H1 (cell line): ENCODE measurements around the gene RPP14. TPM values are rescaled to one million over a fixed set of nuclear protein-coding genes. Genes with fewer than 3 reads are reported as not detected.

ENCODE experiments used
- BACH1 ChIP-seq: IDR thresholded peaks from 2 replicates; pipeline ENCODE4 v1.6.1; 2012; ENCODE audit warnings: low read length, improper control_type of control experiment
- BRCA1 ChIP-seq: IDR thresholded peaks from 2 replicates; pipeline ENCODE4 v1.6.1; 2012; ENCODE audit warnings: low read depth, low read length, improper control_type of control experiment
- CBX8 ChIP-seq: fragments of 300-800, 300-1000 bp; sonication (generic); IDR thresholded peaks from 2 replicates; pipeline ENCODE4 v1.7.1; 2016; ENCODE audit warnings: low read depth, low read length, borderline replicate concordance
- CREB1 ChIP-seq: IDR thresholded peaks from 2 replicates; pipeline ENCODE4 v1.6.1; 2012; ENCODE audit warnings: inconsistent platforms
- EGR1 ChIP-seq: IDR thresholded peaks from 2 replicates; pipeline ENCODE4 v1.6.1; 2011; ENCODE audit warnings: low read depth, low read length, borderline replicate concordance
- EZH2 ChIP-seq: fragments of 200-600 bp; sonication (generic); IDR thresholded peaks from 2 replicates; pipeline ENCODE4 v1.7.1; 2012; ENCODE audit warnings: low read depth, mild to moderate bottlenecking, moderate library complexity, low read length, inconsistent platforms; ENCODE audit not compliant: severe bottlenecking
- GABPA ChIP-seq: IDR thresholded peaks from 2 replicates; pipeline ENCODE4 v1.6.1; 2011; ENCODE audit warnings: mild to moderate bottlenecking, low read length, moderate library complexity, borderline replicate concordance; ENCODE audit not compliant: insufficient read depth
- GTF2F1 ChIP-seq: IDR thresholded peaks from 2 replicates; pipeline ENCODE4 v1.6.1; 2012; ENCODE audit warnings: low read depth, low read length, improper control_type of control experiment, borderline replicate concordance
- KDM5A ChIP-seq: fragments of 200-600 bp; IDR thresholded peaks from 2 replicates; pipeline ENCODE4 v1.7.1; 2012; ENCODE audit warnings: mild to moderate bottlenecking, low read length, inconsistent platforms, mixed read lengths
- PHF8 ChIP-seq: fragments of 200-600 bp; sonication (generic); conservative IDR thresholded peaks from 2 replicates; pipeline ENCODE4 v1.7.1; 2012; ENCODE audit warnings: low read depth, mild to moderate bottlenecking, inconsistent platforms, low read length, moderate library complexity
- POLR2A ChIP-seq, 2 experiments: IDR thresholded peaks; 1 replicate in 1 of 2; 2 replicates in 1 of 2; pipeline ENCODE4 v1.6.1; 2011; ENCODE audit warnings: low read depth in 2 of 2, low read length in 2 of 2, mild to moderate bottlenecking in 2 of 2; ENCODE audit errors: control extremely low read depth in 1 of 2
- POLR2AphosphoS5 ChIP-seq: IDR thresholded peaks from 2 replicates; pipeline ENCODE4 v1.6.1; 2011; ENCODE audit warnings: low read depth, low read length
- RBBP5 ChIP-seq: IDR thresholded peaks from 2 replicates; pipeline ENCODE4 v1.7.1; 2012; ENCODE audit warnings: low read depth, mild to moderate bottlenecking, inconsistent platforms, low read length, moderate library complexity, borderline replicate concordance
- SIN3A ChIP-seq, 2 experiments: IDR thresholded peaks in 1 of 2; conservative IDR thresholded peaks in 1 of 2; 2 replicates each; pipeline ENCODE4 v1.6.1; 2011 to 2012; ENCODE audit warnings: low read length in 2 of 2, improper control_type of control experiment in 1 of 2, low read depth in 1 of 2, mild to moderate bottlenecking in 1 of 2
- SIRT6 ChIP-seq: IDR thresholded peaks from one replicate; pipeline ENCODE4 v1.7.1; 2012; ENCODE audit warnings: low read length, inconsistent platforms
- SIX5 ChIP-seq: IDR thresholded peaks from 2 replicates; pipeline ENCODE4 v1.6.1; 2011; ENCODE audit warnings: mild to moderate bottlenecking, low read depth, low read length
- SP1 ChIP-seq: IDR thresholded peaks from 2 replicates; pipeline ENCODE4 v1.6.1; 2011; ENCODE audit warnings: low read depth, low read length
- SP4 ChIP-seq: IDR thresholded peaks from 2 replicates; pipeline ENCODE4 v1.6.1; 2012; ENCODE audit warnings: low read length, inconsistent platforms
- SRF ChIP-seq: IDR thresholded peaks from 2 replicates; pipeline ENCODE4 v1.6.1; 2011; ENCODE audit warnings: mild to moderate bottlenecking, low read depth, low read length, moderate library complexity
- TCF12 ChIP-seq: IDR thresholded peaks from 2 replicates; pipeline ENCODE4 v1.6.1; 2011; ENCODE audit warnings: low read depth, mild to moderate bottlenecking, low read length
- polyA plus RNA-seq, 7 experiments: library from polyadenylated mRNA; depleted of rRNA in 3 of 7; stranded (reverse) in 5 of 7; unstranded in 2 of 7; fragments of >200 nt in 5 of 7; fragments of 200-250 nt in 2 of 7; gene quantifications; 1 replicate in 5 of 7; 2 replicates in 1 of 7; 4 replicates in 1 of 7; pipeline versions ENCODE4 v1.2.1 to v1.2.3, GENCODE V29; 2011 to 2013; ENCODE audit warnings: missing spikeins in 2 of 7, mixed read lengths in 2 of 7
- total RNA-seq: library from RNA; stranded (reverse); fragmentation: NEBNext Ultra II Directional; extraction: Animal tissue kit (Norgen Biotek cat#: 25700); gene quantifications from 2 replicates; pipeline ENCODE4 v1.2.1, GENCODE V29; 2021
- TF ChIP-seq, protein P1 (sequence below): IDR thresholded peaks from 2 replicates; pipeline ENCODE4 v1.6.1; 2012; ENCODE audit warnings: inconsistent platforms
- TF ChIP-seq, protein P2 (sequence below): IDR thresholded peaks from 2 replicates; pipeline ENCODE4 v1.6.1; 2012; ENCODE audit warnings: low read length, inconsistent platforms

RPP14 gene
- total and polyA plus RNA-seq, 2 of the 8 experiments (the other 6 are each of a cell fraction or from before 2014, with no cell fraction given), result 11.7 to 23.4 TPM

DNA sequence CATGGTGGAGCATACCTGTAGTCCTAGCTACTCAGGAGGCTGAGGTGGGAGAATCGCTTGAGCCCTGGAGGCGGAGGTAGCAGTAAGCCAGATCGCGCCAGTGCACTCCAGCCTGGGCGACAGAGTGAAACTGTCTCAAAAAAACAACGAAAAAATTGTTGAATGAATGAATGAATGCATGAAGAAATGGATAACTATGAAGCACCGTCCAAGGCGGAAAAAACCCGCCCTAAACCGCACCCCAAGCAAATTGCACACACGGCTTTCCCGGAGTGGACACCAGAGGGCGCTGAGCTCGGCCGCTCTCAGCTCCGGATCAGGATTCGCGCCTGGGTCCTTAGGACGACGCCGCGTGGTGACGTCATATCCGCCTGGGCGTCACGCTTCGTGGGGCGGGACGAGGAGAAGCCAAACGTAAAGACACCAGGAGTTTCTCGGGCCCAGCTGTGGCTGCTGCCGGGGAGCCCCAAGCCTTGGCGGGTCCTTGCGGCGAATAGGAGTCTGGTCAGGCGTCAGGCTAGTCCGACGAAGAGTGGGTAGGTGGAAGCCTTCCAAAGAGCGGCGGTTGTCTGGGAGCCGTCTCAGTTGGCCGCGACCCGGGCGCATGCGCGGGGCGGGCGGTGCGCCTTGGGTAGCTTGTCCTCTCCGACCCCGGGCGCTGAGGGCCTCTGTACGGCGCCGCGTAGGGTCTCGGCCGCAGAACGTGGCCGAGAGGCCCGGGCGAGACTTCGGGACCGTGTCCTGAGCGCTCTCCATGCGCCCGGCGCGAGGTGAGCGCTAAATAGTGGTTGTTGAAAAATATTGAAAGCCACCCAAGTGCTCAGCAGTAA lies at the start of gene RPP14, which contains the start of gene HTD2 (continued):
- peak; percentile 52; the same call in 1 of the 2 replicates for TF ChIP-seq RBBP5
- TF ChIP-seq SP1, result peak; percentile 64; the same call in 1 of the 2 replicates
- 0 out of 2 replicates have a peak, but pooled peaks have one; percentile 17 for TF ChIP-seq SRF
- TF ChIP-seq SIN3A (conservative IDR thresholded peaks at IDR 0.05 in 1 of 2, IDR thresholded peaks at IDR 0.05 in 1 of 2; ENCODE audit: low read depth in 1 of 2, low read length in 2 of 2), result peak in 1 of 2 experiments; percentile 23; a peak in 1 of 4 replicates
- no peak for TF ChIP-seq SIRT6
- TF ChIP-seq, protein P1, sequence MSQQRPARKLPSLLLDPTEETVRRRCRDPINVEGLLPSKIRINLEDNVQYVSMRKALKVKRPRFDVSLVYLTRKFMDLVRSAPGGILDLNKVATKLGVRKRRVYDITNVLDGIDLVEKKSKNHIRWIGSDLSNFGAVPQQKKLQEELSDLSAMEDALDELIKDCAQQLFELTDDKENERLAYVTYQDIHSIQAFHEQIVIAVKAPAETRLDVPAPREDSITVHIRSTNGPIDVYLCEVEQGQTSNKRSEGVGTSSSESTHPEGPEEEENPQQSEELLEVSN, result peak; percentile 36
- TF ChIP-seq CREB1, result peak; percentile 98
- peak; percentile 82 for TF ChIP-seq GABPA
- no peak for TF ChIP-seq TCF12
- no peak for TF ChIP-seq EZH2
- TF ChIP-seq PHF8, result peak; percentile 95
- no peak for TF ChIP-seq BRCA1
- TF ChIP-seq BACH1, result peak; percentile 32; the same call in 1 of the 2 replicates
- TF ChIP-seq, protein P2, sequence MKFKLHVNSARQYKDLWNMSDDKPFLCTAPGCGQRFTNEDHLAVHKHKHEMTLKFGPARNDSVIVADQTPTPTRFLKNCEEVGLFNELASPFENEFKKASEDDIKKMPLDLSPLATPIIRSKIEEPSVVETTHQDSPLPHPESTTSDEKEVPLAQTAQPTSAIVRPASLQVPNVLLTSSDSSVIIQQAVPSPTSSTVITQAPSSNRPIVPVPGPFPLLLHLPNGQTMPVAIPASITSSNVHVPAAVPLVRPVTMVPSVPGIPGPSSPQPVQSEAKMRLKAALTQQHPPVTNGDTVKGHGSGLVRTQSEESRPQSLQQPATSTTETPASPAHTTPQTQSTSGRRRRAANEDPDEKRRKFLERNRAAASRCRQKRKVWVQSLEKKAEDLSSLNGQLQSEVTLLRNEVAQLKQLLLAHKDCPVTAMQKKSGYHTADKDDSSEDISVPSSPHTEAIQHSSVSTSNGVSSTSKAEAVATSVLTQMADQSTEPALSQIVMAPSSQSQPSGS, result peak; percentile 90
- peak; percentile 83 for TF ChIP-seq POLR2AphosphoS5
- 0 out of 2 replicates have a peak, but pooled peaks have one; percentile 41 for TF ChIP-seq KDM5A
- peak; percentile 75 to 96 for TF ChIP-seq POLR2A (IDR thresholded peaks at IDR 0.05; ENCODE audit: control extremely low read depth in 1 of 2, low read depth in 2 of 2, low read length in 2 of 2)
- peak; percentile 40; the same call in 1 of the 2 replicates for TF ChIP-seq EGR1
- TF ChIP-seq GTF2F1, result no peak; the same call in 1 of the 2 replicates
- TF ChIP-seq CBX8, result no peak
- no peak for TF ChIP-seq SP4
- no peak for TF ChIP-seq SIX5
